Stimulated activated CD4-positive, alpha-beta T cell treated with anti-CD3 and anti-CD28 coated beads, Interleukin-1b, Interleukin-23, amount 100 ng/mL, for 24 hours (primary cell): ENCODE data around the gene FBXL7.
"Not testable (repeated sequence)": the region's sequence is repeated elsewhere in the genome, so short reads cannot be mapped to it uniquely, and the experiment has no call there.

Source experiments
- DNase-seq, 4 experiments: peaks; one replicate each; pipeline ENCODE4 v3.0.0-alpha.2; 2020; ENCODE audit warnings: low read depth in 4 of 4, low spot score in 1 of 4

The FBXL7 gene

DNA sequence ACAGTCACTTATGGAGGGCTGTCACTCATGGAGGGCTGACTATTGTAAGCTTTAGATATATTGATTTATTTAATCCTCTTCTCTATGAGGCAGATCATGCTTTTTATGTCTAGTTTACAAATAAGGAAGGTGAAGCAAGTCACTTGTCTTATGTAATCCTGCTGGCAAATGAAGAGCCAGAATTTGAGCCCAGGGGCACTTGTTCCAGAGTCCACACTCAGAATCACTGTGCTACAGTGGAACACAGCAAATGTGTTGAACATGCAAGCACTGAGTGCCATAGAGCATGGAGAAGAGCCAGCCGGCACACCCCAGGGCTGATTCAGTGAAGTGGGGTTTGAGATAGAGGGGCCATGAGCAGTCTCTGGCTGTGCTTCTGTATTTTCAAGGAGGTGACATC is 353.0 kb downstream of the FBXL7 start:
- no peak for DNase-seq

DNA sequence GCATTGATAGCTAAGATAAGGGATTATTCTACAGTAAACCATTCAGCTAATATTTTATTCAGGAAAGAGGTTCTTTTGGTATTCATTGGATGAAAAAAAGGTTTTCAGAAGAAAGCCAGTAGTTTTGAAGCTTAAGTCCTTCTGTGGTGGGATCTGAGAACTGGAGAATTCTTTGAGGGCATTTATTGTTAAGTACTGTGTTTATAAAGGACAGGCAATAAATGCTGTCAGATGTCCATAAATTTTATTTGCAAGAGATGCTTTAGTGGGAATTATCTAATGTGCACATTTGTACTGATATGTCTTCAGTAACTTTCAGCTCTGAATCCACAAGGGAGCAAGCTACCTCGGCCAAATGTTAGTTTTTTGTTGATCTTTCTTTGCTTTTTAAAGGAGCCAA is 358.3 kb downstream of the FBXL7 start:
- no peak for DNase-seq

GRCh38 chr5:15864536-15865215 is 364.7 kb downstream of the FBXL7 start:
- no peak for DNase-seq

DNA sequence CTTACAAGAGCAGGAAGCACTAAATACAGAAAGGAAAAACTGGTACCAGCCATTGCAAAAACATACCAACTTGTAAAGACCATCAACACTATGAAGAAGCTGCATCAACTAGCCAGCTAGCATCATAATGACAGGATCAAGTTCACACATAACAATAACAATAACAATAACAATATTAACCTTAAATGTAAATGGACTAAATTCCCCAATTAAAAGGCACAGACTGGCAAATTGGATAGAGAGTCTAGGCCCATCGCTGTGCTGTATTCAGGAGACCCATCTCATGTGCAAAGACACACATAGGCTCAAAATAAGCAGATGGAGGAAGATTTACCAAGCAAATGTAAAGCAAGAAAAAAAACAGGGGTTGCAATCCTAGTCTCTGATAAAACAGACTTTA is 372.3 kb downstream of the FBXL7 start:
- not testable (repeated sequence) for DNase-seq

DNA sequence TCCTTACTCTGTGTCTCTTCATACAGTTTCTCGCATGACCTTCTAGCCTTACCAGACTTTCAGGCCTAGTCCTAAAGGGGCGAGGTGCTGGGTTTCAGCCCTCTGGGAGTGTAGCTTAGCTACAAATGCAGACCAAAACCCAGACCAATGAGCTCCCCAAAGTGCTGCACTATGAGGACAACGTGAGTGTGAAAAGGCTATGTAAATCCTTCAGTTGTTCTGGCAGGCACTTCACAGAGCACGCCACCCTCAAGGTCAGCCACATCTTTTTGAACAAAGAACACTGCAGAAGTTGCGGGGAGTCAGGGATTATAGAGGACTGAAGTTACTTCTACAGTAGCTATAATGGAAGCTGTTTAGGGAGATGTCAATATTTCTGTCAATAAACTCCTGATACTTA is 377.9 kb downstream of the FBXL7 start:
- no peak for DNase-seq

- no peak for DNase-seq
Observed at GRCh38 chr5:15880201-15880600, 380.2 kb downstream of the FBXL7 start.

- DNase-seq = no peak
Observed at GRCh38 chr5:15885156-15885555, 385.2 kb downstream of the FBXL7 start.

DNA sequence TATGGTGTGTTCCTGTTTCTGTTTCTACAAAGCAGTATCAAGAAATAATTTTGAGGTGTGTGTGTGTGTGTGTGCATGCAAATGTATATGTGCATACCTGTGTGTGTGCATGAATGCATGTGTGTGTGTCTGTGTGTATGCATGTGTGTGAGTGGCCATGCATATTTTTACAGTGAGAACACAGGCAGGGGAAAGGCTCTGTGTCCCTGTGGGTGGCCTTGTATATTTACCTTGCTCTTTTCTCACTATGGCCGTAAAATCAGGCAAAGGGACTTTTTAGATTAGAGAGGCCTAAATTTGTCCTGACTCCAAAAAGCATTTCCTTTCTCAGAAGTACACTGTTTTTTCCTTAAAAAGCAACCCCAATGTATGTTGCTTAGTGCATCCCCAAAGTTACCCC is 386.2 kb downstream of the FBXL7 start:
- no peak for DNase-seq

DNA sequence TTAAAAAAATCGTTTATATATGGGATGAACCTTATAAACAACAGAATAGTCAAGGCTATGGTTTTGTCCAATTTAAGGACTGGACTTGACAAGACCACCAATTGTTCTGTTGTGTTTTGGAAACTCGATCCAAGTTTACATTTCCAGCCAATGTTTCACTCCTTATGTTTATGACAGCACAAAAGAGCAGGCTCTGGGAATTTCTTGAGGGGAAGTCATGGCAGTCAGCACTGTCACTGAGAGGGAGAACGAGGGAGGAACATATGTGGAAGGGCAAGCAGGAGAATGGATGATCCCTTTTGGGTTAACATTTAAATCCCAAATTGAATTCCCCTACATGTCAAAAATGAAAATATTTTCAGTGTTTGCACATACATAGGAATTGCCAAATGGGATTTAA is 387.1 kb downstream of the FBXL7 start:
- DNase-seq = no peak

DNA sequence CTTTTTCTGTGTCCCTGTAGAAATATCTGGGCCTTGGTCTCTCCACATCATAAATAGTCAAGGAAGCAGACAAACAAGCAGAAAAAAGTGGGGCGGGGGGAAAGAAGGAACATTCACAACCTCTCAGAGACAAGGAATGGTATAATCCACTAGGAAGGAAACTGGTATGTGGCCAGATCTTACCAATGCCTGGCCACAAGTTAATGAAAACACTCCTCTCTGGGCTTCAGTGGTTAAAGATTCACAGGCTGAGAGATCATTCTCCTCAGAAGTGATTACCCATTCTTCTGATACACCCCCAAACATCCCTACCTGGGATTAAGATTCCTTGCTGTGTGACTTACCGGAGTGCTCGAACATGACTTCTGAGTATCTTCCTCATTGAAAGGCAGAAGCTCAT is 389.0 kb downstream of the FBXL7 start:
- DNase-seq = no peak

DNA sequence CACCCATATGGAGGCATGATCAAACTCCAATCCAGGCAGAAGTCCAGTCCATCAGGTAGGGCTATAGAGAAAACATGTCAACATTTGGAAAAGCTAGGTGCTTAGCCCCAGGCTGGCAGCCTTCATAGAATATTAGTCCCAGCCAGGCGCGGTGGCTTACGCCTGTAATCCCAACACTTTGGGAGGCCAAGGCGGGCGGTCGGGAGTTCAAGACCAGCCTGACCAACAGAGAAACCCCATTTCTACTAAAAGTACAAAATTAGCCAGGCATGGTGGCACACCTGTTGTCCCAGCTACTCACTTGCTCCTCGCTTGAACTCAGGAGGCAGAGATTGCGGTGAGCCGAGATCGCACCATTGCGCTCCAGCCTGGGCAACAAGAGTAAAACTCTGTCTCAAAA is 393.9 kb downstream of the FBXL7 start:
- no peak for DNase-seq

DNA sequence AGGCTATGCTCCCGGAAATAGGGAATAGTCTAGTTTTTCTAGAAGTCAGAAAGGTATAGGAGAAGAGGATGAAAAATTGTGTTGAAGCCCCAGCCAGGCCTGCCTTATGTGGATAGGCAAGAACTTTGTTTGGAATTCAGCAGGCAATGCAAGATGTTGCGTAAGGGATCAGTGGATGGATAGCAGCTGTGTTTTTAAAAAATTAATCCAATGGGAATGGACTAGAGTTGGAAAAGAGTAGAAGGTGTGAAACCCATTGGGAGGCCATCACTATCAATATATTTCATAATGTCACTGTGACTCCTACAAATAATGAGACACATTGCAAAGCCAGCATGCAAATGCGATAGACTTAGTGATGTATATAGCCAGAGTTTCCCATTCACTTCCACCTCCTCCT is 397.7 kb downstream of the FBXL7 start:
- DNase-seq = no peak

DNA sequence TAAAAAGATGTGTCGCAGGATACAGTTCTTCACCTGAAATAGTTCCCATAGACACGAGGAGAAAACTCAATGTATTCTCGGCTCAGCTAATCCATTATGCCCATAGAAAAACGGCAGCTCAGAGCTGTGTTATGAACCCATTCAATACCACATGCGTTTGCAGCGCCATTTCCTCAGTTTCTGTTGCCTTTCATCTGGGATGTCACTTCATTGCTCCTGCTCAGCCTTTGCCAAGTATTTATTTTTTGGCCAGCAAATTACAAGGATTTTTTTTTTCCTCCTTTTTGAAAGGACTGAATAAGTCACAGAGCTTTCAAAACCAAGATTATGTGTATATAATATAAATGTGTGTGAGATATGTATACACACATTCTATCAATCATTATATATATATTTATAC is 398.7 kb downstream of the FBXL7 start:
- no peak for DNase-seq

- DNase-seq = no peak
Observed at GRCh38 chr5:15899481-15899880, 399.5 kb downstream of the FBXL7 start.

- DNase-seq = no peak
Observed at GRCh38 chr5:15901151-15901550, 401.2 kb downstream of the FBXL7 start.

DNA sequence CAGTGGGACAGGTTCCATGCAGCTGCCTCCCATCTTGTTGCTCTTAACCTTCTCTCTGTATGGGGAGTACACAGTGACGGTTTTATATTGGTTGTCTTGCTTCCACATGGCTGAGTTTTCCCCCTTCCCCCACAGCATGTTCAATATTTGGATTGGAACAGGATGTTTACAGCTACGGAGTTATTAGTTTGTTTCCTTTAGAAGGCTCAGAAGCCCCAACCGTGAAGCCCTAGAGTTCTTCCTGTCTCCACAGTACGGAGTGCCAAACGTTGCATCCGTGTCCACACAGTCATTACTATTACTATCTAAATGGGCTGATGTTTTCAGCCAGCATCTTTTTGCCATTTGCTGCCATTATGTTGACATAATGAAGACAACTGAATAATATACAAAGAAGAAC is 402.1 kb downstream of the FBXL7 start:
- DNase-seq = no peak

DNA sequence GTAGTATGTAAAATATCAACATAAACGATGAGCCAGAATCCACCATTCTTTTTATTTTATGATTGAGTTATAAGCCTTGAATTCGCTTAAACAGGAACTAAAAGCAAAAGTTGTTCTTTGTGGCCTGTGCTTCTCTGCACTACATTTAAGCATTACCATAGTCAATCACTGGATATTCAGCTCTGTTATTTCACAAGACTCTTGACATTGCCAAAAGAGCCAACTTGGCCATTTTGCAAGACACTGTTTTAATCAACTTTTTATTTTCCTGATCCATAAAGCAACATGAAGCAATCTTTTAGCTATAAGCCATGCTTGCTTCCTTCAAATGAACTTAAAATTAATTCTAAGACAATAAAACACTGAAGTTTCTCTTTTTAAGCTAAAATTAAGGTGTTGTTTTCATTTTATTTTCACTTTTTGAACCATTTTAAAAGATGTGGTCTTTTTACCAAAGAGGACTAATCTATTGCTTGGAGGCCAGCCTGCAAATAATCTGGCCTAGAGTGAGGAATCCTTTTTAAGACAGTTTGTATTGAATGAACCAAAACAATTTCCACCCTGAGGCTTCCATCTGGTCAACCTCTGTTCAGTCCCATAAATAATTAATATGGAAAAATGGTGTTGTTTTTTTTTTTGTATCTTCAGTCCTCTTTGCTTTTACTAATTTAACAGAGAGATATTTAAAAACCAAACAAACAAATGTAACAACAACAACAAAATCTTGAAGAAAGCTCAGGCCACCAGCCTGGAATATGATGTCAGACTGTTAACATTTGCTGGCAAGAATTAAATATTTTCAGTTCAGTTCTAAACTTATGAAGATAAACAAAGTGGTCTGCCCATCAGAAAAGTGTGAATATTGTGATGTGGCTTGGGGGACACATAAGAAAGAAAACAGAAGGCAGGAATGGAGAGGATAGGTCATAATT is 405.2 kb downstream of the FBXL7 start:
- no peak for DNase-seq

GRCh38 chr5:15914638-15915037 is 414.7 kb downstream of the FBXL7 start:
- no peak for DNase-seq

DNA sequence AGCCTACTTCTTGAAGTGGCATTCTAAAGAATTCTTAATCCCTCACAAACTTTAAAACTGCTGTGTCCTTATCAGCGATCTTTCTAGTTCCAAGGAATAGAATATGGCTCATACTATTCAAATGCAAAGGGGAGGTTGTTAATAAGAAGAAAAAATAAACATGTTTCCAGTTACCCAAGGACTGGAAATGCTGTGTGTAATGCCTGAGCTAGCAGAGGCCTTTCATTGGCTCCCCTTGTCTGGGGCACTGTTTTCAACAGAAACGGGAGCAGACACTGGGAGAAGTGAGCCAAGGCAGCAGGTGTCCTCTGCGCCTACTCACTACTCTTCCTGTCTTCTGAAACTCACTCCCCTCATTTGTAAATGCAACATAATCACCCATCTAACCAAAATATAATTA is 426.6 kb downstream of the FBXL7 start:
- no peak for DNase-seq

DNA sequence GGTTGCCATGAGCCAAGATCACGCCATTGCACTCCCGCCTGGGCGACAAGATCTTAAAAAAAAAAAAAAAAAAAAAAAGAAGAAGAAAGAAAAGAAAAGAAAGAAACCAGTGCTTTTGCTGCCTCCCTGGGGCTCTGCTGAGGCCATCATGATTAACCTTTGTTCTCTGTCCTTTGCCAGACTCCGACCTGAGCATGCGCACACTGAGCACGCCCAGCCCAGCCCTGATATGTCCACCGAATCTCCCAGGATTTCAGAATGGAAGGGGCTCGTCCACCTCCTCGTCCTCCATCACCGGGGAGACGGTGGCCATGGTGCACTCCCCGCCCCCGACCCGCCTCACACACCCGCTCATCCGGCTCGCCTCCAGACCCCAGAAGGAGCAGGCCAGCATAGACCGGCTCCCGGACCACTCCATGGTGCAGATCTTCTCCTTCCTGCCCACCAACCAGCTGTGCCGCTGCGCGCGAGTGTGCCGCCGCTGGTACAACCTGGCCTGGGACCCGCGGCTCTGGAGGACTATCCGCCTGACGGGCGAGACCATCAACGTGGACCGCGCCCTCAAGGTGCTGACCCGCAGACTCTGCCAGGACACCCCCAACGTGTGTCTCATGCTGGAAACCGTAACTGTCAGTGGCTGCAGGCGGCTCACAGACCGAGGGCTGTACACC is 427.9 kb downstream of the FBXL7 start:
- no peak for DNase-seq

DNA sequence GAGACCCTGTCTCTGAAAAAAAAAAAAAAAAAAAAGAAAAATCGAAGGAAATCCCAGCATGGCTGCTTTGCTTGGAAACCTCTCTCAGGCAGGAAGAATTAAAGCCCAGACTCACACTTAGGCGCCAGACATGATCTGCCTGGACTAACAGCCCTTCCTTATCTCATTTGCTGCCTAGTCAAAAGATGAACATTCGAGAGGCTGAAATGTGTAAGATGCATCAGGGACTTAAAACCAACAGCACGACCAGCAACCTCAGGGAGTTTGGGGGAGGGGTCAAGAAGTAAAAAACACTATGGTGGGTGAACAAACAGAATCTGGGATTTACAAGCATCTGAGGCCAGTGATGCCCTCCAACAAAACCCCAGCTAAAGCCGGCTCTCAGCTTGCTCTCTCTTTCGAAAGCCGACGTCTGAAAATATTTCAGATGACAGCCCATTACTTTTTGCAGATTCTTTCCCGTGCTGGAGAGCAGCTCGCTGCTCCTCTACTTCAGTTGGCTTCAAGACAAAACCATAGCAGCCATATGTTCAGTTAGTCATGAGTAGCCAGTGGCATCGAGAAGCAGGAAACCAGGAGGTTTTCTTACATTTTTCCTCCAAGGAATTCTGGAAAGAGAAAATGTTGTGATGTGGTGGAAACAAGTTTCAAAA is 429.8 kb downstream of the FBXL7 start:
- DNase-seq = no peak

GRCh38 chr5:15932066-15932465 is 432.1 kb downstream of the FBXL7 start:
- no peak for DNase-seq
